Ishikawa (cell line): Measurements from ENCODE around the gene POLN.

Experiments used
- ZBTB7A ChIP-seq: IDR thresholded peaks from 2 replicates; pipeline ENCODE4 v1.6.1; 2012; ENCODE audit warnings: low read depth
- TF ChIP-seq, protein P1 (sequence below): IDR thresholded peaks from 2 replicates; pipeline ENCODE4 v1.6.1; 2012; ENCODE audit warnings: low read depth, mild to moderate bottlenecking
- TF ChIP-seq, protein P2 (sequence below): IDR thresholded peaks from 2 replicates; pipeline ENCODE4 v1.6.1; 2012

DNA sequence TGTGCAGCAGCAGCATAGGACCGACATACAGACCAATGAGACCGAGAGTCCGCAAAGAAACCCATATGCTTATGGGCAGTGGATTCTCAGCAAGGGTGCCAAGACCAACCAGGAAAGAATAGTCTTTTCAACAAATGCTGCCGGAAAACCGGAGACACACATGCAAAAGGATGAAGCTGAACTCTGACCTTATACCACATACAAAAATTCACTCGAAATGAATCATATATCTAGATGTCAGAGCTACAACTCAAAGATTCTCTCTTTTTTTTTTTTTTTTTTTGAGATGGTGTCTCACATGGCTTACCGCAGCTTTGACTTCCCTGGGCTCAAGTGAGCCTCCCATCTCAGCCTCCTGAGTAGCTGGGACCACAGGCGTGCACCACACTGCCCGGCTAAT is 36.0 kb upstream of the POLN start:
- no peak for TF ChIP-seq ZBTB7A
- TF ChIP-seq, protein P1, sequence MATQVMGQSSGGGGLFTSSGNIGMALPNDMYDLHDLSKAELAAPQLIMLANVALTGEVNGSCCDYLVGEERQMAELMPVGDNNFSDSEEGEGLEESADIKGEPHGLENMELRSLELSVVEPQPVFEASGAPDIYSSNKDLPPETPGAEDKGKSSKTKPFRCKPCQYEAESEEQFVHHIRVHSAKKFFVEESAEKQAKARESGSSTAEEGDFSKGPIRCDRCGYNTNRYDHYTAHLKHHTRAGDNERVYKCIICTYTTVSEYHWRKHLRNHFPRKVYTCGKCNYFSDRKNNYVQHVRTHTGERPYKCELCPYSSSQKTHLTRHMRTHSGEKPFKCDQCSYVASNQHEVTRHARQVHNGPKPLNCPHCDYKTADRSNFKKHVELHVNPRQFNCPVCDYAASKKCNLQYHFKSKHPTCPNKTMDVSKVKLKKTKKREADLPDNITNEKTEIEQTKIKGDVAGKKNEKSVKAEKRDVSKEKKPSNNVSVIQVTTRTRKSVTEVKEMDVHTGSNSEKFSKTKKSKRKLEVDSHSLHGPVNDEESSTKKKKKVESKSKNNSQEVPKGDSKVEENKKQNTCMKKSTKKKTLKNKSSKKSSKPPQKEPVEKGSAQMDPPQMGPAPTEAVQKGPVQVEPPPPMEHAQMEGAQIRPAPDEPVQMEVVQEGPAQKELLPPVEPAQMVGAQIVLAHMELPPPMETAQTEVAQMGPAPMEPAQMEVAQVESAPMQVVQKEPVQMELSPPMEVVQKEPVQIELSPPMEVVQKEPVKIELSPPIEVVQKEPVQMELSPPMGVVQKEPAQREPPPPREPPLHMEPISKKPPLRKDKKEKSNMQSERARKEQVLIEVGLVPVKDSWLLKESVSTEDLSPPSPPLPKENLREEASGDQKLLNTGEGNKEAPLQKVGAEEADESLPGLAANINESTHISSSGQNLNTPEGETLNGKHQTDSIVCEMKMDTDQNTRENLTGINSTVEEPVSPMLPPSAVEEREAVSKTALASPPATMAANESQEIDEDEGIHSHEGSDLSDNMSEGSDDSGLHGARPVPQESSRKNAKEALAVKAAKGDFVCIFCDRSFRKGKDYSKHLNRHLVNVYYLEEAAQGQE: no peak
- TF ChIP-seq, protein P2, sequence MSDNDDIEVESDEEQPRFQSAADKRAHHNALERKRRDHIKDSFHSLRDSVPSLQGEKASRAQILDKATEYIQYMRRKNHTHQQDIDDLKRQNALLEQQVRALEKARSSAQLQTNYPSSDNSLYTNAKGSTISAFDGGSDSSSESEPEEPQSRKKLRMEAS: no peak
